CD4-positive, alpha-beta T cell (primary cell): ENCODE measurements around the gene SSRP1. TPM values are rescaled to one million over a fixed set of nuclear protein-coding genes. Genes with fewer than 3 reads are reported as not detected.

Source experiments
- ATAC-seq: fragments of 200-7000 bp; cut with Tn5 transposase; one replicate; pipeline ENCODE4 v1.10.0; 2022; ENCODE audit warnings: mild to moderate bottlenecking; ENCODE audit not compliant: poor library complexity
- CTCF ChIA-PET: fragments of 350-600 bp; sonication (Branson Sonifier 250); formaldehyde crosslinking; loops from one replicate; lab custom pipeline; 2021; ENCODE audit warnings: antibody characterized with exemption, inconsistent platforms; lab: Charles Lee
- POLR2A ChIA-PET: fragments of 350-600 bp; sonication (Branson Sonifier 250); formaldehyde crosslinking; loops from one replicate; lab custom pipeline; 2021; ENCODE audit warnings: antibody characterized with exemption, inconsistent platforms; lab: Charles Lee
- DNase-seq, 14 experiments: peaks; one replicate each; pipeline ENCODE4 v3.0.0-alpha.2; 2013 to 2020; ENCODE audit warnings: mixed read lengths in 2 of 14
- H3K27ac ChIP-seq, 2 donors: one replicate each; pipeline versions ENCODE4 v1.5.1 to v1.7.0; 2013; ENCODE audit warnings: low read length in 2 of 2, low read depth in 1 of 2, mild to moderate bottlenecking in 1 of 2
- H3K27me3 ChIP-seq, 2 experiments: 1 replicate in 1 of 2; 2 replicates in 1 of 2; pipeline versions ENCODE4 v1.6.1 to v1.7.0; 2013; ENCODE audit warnings: low read length in 2 of 2, control low read depth in 1 of 2, mild to moderate bottlenecking in 1 of 2, moderate library complexity in 1 of 2; ENCODE audit not compliant: insufficient read depth in 2 of 2, control insufficient read depth in 1 of 2
- H3K36me3 ChIP-seq: one replicate; pipeline ENCODE4 v1.6.1; 2013; ENCODE audit warnings: low read length, control low read depth; ENCODE audit not compliant: insufficient read depth
- H3K4me1 ChIP-seq: one replicate; pipeline ENCODE4 v1.6.1; 2013; ENCODE audit warnings: low read length, control low read depth; ENCODE audit not compliant: insufficient read depth
- H3K4me3 ChIP-seq: one replicate; pipeline ENCODE4 v1.5.1; 2013; ENCODE audit warnings: mild to moderate bottlenecking, low read length, moderate library complexity
- H3K9me3 ChIP-seq, 2 experiments: 1 replicate in 1 of 2; 2 replicates in 1 of 2; pipeline versions ENCODE4 v1.6.1 to v1.7.0; 2013; ENCODE audit warnings: low read length in 2 of 2, mild to moderate bottlenecking in 2 of 2, control low read depth in 1 of 2, moderate library complexity in 1 of 2; ENCODE audit not compliant: control insufficient read depth in 1 of 2, insufficient read depth in 1 of 2
- H3K27ac Mint-ChIP-seq: one replicate; pipeline ENCODE4 v1.8.0; 2020; ENCODE audit warnings: mixed read lengths
- H3K27me3 Mint-ChIP-seq: one replicate; pipeline ENCODE4 v1.8.0; 2021; ENCODE audit warnings: mixed read lengths
- H3K36me3 Mint-ChIP-seq: one replicate; pipeline ENCODE4 v1.8.0; 2021; ENCODE audit warnings: low read depth, mixed read lengths
- H3K4me1 Mint-ChIP-seq: one replicate; pipeline ENCODE4 v1.8.0; 2021; ENCODE audit warnings: low read depth, mixed read lengths
- H3K4me3 Mint-ChIP-seq: one replicate; pipeline ENCODE4 v1.8.0; 2020; ENCODE audit warnings: mild to moderate bottlenecking, mixed read lengths
- H3K9me3 Mint-ChIP-seq: one replicate; pipeline ENCODE4 v1.8.0; 2020; ENCODE audit warnings: mixed read lengths
- intact Hi-C, 2 experiments: fragments of 100-400 bp; cut with DNase I in 1 of 2; cut with micrococcal nuclease in 1 of 2; formaldehyde crosslinking; loops; one replicate each; pipeline versions ENCODE4 v1.15.1 to v1.9.0; 2023 to 2025; cut with DNase I, micrococcal nuclease
- total RNA-seq, 174 experiments: library from RNA in 2 of 174; stranded (reverse) in 2 of 174; gene quantifications; one replicate each; pipeline ENCODE4 v1.2.3 and lab custom pipeline; 2021 to 2026
- TF ChIP-seq, protein P1 (sequence below): fragments of 200-600 bp; IDR thresholded peaks from one replicate; pipeline ENCODE4 v1.8.0; 2022; ENCODE audit warnings: antibody characterized with exemption, mild to moderate bottlenecking

The SSRP1 gene
- total RNA-seq, 2 experiments from 2014 or later = 36.7 to 41.2 TPM

DNA sequence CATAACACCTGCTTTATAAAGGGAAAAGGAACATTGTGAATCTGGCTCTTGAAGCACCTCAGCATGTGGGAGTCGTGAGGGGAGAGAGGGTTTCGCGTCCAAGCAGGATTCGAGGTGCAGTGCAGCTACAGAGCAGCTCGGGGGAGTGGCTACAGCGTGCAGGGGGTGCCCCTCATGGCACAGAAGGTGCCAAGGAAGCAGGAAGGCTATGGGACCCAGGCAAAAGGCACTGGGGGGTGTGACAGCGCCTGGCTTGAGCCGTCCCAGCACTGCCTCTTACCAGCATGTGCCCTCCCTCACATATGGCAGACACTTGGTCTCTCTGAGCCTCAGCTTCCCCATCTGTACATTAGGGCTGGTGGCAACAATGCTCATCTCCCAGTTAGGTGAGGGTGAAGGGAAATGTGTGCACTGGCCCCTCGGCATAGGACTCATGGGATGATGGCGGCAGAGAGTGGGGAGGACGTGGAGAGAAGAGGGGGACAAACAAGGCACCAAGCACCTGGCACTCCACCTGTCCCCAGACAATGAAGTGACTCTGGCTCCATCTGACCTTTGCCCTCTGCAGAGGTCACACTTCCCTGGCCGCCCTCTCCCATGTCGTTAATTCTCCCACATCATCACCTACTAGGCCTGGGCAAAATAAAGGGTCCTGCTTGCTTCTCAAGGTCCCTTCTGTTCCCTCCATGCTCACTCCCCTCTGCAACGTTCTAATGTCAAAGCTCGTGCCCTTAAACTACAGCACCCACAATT, 21.3 kb downstream of the SSRP1 start:
- Mint-ChIP-seq H3K27me3 (no peaks in the 10 kb centered on the region), H3K27ac (no peak overlapping the region), H3K9me3 (no peaks in the 10 kb centered on the region), H3K4me1 (peaks cover 13% of the 10 kb centered on the region), H3K36me3 (peaks cover 8% of the 10 kb centered on the region), H3K4me3 (no peak overlapping the region)
- H3K36me3 ChIP-seq = peaks cover 17% of the 10 kb centered on the region
- intact Hi-C loops = no loop called here
- TF ChIP-seq, protein P1, sequence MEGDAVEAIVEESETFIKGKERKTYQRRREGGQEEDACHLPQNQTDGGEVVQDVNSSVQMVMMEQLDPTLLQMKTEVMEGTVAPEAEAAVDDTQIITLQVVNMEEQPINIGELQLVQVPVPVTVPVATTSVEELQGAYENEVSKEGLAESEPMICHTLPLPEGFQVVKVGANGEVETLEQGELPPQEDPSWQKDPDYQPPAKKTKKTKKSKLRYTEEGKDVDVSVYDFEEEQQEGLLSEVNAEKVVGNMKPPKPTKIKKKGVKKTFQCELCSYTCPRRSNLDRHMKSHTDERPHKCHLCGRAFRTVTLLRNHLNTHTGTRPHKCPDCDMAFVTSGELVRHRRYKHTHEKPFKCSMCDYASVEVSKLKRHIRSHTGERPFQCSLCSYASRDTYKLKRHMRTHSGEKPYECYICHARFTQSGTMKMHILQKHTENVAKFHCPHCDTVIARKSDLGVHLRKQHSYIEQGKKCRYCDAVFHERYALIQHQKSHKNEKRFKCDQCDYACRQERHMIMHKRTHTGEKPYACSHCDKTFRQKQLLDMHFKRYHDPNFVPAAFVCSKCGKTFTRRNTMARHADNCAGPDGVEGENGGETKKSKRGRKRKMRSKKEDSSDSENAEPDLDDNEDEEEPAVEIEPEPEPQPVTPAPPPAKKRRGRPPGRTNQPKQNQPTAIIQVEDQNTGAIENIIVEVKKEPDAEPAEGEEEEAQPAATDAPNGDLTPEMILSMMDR = no peak
- H3K4me1 ChIP-seq = peaks cover 18% of the 10 kb centered on the region
- H3K4me3 ChIP-seq = no peak overlapping the region
- no peak overlapping the region for H3K27ac ChIP-seq
- DNase-seq (no peak), ATAC-seq (no peak)
- ChIA-PET POLR2A (no interaction called here), CTCF (no interaction called here)
- H3K9me3 ChIP-seq = no peaks in the 10 kb centered on the region
- H3K27me3 ChIP-seq = no peaks in the 10 kb centered on the region

DNA sequence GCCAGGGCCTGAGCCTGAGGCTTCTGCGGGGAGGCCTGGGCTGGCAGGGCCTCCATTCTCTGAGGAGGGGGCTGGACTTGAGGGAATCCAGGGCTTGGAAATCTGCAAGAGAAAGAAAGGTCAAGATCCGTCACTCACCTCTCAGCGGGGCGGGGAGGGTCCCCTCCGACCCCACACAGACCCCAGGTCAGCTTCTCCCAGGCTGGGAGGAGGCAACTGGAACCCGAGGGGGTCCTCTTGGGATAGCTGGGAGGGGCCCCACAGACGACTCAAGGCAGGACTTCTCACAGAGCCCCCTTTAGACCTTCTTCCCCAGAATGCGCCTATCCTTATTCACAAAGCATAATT, 21.9 kb downstream of the SSRP1 start:
- H3K27ac Mint-ChIP-seq = no peak overlapping the region
- H3K36me3 Mint-ChIP-seq = peaks cover 5% of the 10 kb centered on the region
- H3K4me1 Mint-ChIP-seq = peaks cover 13% of the 10 kb centered on the region
- H3K36me3 ChIP-seq = peaks cover 17% of the 10 kb centered on the region
- ChIA-PET POLR2A (no interaction called here), CTCF (no interaction called here)
- intact Hi-C loops = no loop called here
- no peak overlapping the region for H3K4me3 Mint-ChIP-seq
- no peak overlapping the region for H3K4me3 ChIP-seq
- H3K27me3 Mint-ChIP-seq = no peaks in the 10 kb centered on the region
- ATAC-seq (no peak), DNase-seq (no peak)
- TF ChIP-seq, protein P1 = no peak
- no peaks in the 10 kb centered on the region for H3K9me3 Mint-ChIP-seq
- peaks cover 18% of the 10 kb centered on the region for H3K4me1 ChIP-seq
- H3K27me3 ChIP-seq = no peaks in the 10 kb centered on the region
- H3K9me3 ChIP-seq = no peaks in the 10 kb centered on the region
- H3K27ac ChIP-seq = no peak overlapping the region

DNA sequence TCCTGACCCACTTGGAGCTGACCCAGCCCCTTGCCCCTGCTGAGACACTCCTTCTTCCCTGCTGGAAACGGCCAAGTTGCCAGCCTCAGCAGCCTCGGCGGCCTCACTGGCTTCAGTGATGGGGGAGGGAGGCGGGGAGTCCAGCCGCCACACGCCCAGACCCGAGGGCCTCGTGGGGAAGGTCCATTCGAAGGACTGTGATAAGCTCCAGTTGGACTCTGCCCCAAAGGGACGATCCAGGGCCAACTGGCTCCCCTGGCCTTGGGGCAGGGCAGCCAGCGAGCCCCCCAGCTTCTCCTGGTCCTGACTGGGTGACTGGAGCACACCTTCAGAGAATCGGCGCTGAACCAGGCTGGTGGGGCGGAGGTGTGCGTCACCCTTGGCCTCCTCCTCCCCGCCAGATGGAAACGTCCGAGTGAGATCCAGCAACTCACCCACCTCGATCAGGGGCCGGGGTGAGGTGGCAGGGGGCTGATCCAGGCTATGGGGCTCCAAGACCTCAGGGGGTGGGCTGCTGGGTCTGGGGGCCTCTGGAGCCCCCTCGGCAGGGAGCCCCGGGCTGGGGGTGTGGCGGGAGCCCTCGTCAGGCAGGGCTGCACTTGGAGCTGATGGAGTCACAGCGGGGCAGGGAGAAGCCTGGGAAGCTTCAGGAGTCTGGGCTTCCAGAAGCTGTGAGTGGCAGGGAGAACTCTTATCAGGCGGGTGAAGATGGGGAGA, 22.5 kb downstream of the SSRP1 start:
- Histone ChIP-seq H3K27ac (no peak overlapping the region), H3K36me3 (peaks cover 17% of the 10 kb centered on the region), H3K4me1 (peaks cover 18% of the 10 kb centered on the region), H3K4me3 (no peak overlapping the region), H3K9me3 (no peaks in the 10 kb centered on the region), H3K27me3 (no peaks in the 10 kb centered on the region)
- CTCF ChIA-PET = no interaction called here
- DNase-seq (no peak), ATAC-seq (no peak)
- Mint-ChIP-seq H3K4me1 (peaks cover 13% of the 10 kb centered on the region), H3K4me3 (no peak overlapping the region), H3K27ac (no peak overlapping the region), H3K36me3 (peaks cover 3% of the 10 kb centered on the region), H3K9me3 (no peaks in the 10 kb centered on the region), H3K27me3 (no peaks in the 10 kb centered on the region)
- POLR2A ChIA-PET = no interaction called here
- TF ChIP-seq, protein P1 = no peak
- intact Hi-C loops = no loop called here
